Uterine smooth muscle cell (primary cell): Measurements from ENCODE around the gene CLCN7. TPM values are rescaled to one million over a fixed set of nuclear protein-coding genes. Genes with fewer than 3 reads are reported as not detected.

ENCODE experiments used
- total RNA-seq: library from RNA; depleted of rRNA; stranded (reverse); fragments of >200 nt; gene quantifications from 2 replicates; pipeline ENCODE4 v1.2.3, GENCODE V29; 2014

CLCN7 gene
- total RNA-seq = 64.7 and 110 TPM in 2 replicates

GRCh38 chr16:1474796-1475551 lies at the start of gene CLCN7:
TSS of gene CLCN7 (minus strand) at chr16:1475028. CDS start at chr16:1474974, 54 bp downstream.

DNA sequence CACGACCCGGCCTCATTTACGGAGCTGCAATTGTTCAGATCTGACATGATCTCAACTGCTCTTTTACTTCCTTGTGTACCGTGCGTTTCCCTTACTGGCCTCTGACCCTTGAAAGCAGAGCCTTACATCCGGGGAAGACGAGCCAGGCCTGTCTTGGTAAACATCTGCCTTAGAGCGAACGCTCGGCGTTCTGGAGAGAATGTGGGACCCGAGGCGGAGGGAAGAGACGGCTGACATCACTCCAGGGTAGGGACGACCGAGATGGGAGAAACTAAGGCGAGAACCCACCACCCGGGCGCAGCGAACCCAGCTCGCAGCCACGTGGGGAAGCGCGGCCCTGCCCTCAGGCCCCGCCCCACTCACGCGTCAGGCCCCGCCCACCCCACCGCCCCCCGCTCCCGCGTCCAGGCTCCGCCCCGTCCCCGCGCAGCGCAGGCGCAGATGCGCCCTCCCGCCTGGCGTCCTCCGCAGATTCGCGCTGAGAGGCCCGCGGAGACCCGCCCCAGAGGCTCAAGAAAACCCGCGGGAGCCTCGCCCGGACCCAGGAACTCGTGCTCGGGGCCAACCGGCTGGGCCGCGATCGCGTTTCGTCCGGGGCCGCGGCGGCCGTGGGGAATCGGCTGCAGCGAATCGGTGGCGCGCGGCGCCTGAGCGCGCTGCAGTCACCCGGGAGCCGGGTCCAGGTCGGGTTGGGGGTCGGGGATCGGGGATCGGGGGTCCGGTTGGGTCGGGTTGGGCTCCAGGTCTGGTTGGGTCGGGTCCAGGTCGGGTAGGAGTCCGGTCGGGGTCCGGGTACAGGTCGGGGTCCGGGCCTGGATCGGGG lies 18.3 kb upstream of the CLCN7 start, which contains the start of gene TELO2:
Gene TELO2 (plus strand): TSS at position 438 of the 823 bp plus-strand sequence. CDS start 922 bp downstream, outside the sequence.

GRCh38 chr16:1488619-1489018 lies 13.8 kb upstream of the CLCN7 start, which contains the start of gene PTX4:
TSS of gene PTX4 (minus strand) at chr16:1488944. CDS start at chr16:1488909, 35 bp downstream.

GRCh38 chr16:1443980-1444729 lies 30.7 kb downstream of the CLCN7 start, which contains the start of gene CCDC154:
TSS of gene CCDC154 (minus strand) at chr16:1444556. CDS start at chr16:1444322, 234 bp downstream.

GRCh38 chr16:1430759-1431496 lies 43.9 kb downstream of the CLCN7 start, which contains the start of gene PERCC1:
TSS of gene PERCC1 (plus strand) at chr16:1431078. CDS start at chr16:1432594, 1,516 bp downstream.

GRCh38 chr16:1414532-1415260 lies 60.1 kb downstream of the CLCN7 start, which contains the start of gene UNKL:
TSS of gene UNKL (minus strand) at chr16:1414704. CDS start at chr16:1414691, 13 bp downstream.

Other genes starting within 250 kb of the CLCN7 start
- gene TPSG1, start 249.8 kb downstream of the CLCN7 start, total RNA-seq = 0.37 TPM in 1 of 2 replicates, not detected in the other
- not detected in 2 replicates for gene TPSB2, start 244.8 kb downstream of the CLCN7 start, total RNA-seq
- not detected in 2 replicates for gene TPSAB1, start 234.3 kb downstream of the CLCN7 start, total RNA-seq
- gene TPSD1, start 219.0 kb downstream of the CLCN7 start, total RNA-seq = not detected in 2 replicates
- gene UBE2I, start 165.4 kb downstream of the CLCN7 start, total RNA-seq = 56.1 and 85.5 TPM in 2 replicates
- gene BAIAP3, start 141.4 kb downstream of the CLCN7 start, total RNA-seq = 0.12 and 0.33 TPM in 2 replicates
- 102 and 105 TPM in 2 replicates for gene TSR3, start 123.2 kb downstream of the CLCN7 start, total RNA-seq
- 25.1 and 47.0 TPM in 2 replicates for gene GNPTG, start 123.1 kb downstream of the CLCN7 start, total RNA-seq
- 7.9 and 8.2 TPM in 2 replicates for gene UNKL, start 60.3 kb downstream of the CLCN7 start, total RNA-seq
- gene UQCC4, start 54.3 kb downstream of the CLCN7 start, total RNA-seq = 16.9 and 18.9 TPM in 2 replicates
- not detected in 2 replicates for gene PERCC1, start 44.0 kb downstream of the CLCN7 start, total RNA-seq
- 0.22 and 0.25 TPM in 2 replicates for gene CCDC154, start 30.5 kb downstream of the CLCN7 start, total RNA-seq
- gene PTX4, start 13.9 kb upstream of the CLCN7 start, total RNA-seq = under 0.01 and 0.11 TPM in 2 replicates
- gene TELO2, start 18.3 kb upstream of the CLCN7 start, total RNA-seq = 22.9 and 28.9 TPM in 2 replicates
- gene TMEM204, start 58.6 kb upstream of the CLCN7 start, total RNA-seq = 4.8 and 7.2 TPM in 2 replicates
- gene IFT140, start 137.0 kb upstream of the CLCN7 start, total RNA-seq = 27.2 and 42.7 TPM in 2 replicates
- 7.7 and 8.4 TPM in 2 replicates for gene CRAMP1, start 137.3 kb upstream of the CLCN7 start, total RNA-seq
- gene JPT2, start 203.3 kb upstream of the CLCN7 start, total RNA-seq = 28.0 and 49.4 TPM in 2 replicates
- 42.9 and 44.9 TPM in 2 replicates for gene MAPK8IP3, start 231.2 kb upstream of the CLCN7 start, total RNA-seq